HG02798 (cell line): ENCODE measurements around the gene MSH3.
"Not testable (repeated sequence)": the region's sequence is repeated elsewhere in the genome, so short reads cannot be mapped to it uniquely, and the experiment has no call there.

Source experiments
- ATAC-seq: cut with Tn5 transposase; IDR thresholded peaks from one replicate; pipeline ENCODE4 v1.9.1; 2021; ENCODE audit warnings: mild to moderate bottlenecking; ENCODE audit not compliant: unreplicated experiment, poor library complexity

MSH3 gene

DNA sequence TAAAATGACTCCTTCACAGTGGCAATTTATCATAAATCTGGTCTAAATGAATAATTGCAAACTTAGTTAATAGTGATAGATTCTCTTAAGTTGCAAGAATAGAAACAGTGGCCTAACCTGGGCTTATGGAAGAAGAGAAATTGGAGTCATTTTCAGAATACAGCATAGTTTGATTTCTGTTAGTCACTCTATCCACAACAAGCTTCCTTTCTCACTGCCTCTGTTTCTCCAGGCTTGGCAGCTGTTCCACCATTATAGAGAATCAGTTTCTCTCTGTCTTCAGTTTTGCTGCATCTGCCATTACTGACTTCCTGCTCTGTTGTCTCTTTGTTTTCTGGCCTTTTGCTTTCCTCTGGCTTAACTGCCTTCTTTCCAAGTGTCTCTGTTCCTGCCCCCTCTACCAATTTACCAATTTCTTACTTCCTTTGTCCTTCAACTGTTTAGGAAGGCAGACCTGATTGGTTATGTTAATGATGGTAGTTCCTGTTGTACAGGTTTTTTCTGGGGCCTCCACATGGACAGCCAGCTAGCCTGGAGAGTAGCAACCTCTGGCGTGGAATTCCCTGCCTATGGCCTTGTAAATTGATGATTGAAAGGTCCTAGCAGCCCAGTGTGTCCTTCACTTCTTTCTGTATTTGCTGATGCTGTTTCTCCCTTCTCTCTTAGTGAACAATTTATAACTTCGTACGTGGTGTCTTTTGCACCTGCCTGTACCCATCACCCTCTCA, 229.8 kb downstream of the MSH3 start:
- ATAC-seq = no peak

- ATAC-seq = no peak
Measured at GRCh38 chr5:80884929-80885328, 230.5 kb downstream of the MSH3 start.

DNA sequence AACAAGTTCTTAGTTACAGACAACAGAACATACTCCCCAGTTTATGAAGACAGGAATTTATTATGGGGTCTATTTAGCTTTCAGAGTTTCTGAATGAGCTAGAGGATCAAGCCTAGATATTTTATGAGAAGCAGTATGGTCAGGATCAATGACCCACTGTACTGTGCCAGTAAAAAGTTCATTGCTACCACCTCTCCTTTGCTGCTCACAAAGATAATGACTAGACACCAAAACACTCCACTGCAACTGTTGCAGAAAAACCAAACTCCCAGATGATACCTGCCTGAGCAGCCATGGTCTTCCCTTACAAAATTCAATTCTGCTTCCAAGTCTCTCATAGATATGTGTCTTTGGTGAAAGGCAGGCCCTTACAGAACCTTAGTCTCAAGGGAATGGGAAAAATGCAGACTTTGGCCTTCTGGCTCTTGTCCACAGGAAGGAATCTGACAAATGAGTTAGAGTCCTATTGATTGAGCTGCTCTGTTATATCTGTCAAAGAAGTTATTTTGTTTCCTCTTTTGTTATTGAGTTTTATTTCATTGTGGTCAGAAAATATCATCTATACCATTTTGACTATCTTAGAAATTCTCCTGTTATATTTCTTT, 231.0 kb downstream of the MSH3 start:
- no peak for ATAC-seq

- no peak for ATAC-seq
Measured at GRCh38 chr5:80894083-80894482, 239.6 kb downstream of the MSH3 start.

DNA sequence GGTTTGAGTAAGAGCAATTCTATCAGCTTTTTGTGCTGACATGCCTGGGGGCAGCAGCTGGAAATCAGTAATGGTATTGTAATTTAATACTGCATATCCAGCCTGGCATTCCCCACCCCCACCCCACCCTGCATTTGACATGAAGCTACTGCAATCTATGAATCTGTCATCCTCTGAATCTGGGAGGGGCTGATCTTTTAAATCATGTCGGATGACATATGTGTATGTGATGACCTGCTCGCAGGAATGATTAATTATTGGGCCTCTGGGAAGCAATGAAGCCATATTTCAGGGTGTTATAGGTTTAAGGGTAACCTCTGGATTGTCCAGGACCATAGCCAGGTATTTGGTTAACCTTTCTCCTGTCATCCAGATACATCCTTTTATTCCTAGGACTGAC, 241.1 kb downstream of the MSH3 start:
- ATAC-seq = no peak

- ATAC-seq = not testable (repeated sequence)
Measured at GRCh38 chr5:80902624-80903023, 248.2 kb downstream of the MSH3 start.

DNA sequence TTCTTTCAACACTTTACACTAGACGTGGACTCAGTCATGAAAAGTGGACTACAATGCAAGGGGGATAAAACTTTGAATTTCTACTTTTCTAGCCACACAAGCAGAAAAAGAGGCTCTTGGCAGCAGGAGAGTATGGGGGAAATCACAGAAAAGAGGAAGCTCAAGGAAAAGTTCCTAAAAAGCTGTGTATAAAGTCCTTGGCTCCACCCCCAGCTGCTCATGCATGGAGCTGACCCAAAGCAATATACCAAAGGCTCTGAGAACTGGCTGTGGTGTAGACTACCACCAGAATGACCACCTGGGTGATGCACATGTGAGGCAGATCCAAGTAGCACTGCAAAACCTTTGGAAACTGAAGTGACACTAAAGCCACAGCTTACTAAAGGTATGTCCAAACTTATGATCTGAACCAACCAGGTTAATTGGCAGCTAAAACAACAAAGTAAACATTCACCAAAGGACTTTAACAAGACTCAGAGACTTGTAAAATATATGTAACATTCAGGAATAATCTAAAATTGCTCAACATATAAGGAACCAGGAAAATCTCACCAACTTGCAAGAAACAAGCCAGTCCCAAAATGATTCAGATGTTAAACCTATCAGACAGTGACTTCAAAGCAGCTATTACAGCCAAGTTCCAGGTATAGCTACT, 250.2 kb downstream of the MSH3 start:
- no peak for ATAC-seq

- no peak for ATAC-seq
Measured at GRCh38 chr5:80905405-80905804, 251.0 kb downstream of the MSH3 start.

- no peak for ATAC-seq
Measured at GRCh38 chr5:80912479-80912878, 258.0 kb downstream of the MSH3 start.

- no peak for ATAC-seq
Measured at GRCh38 chr5:80915716-80916115, 261.3 kb downstream of the MSH3 start.

- no peak for ATAC-seq
Measured at GRCh38 chr5:80916676-80917075, 262.2 kb downstream of the MSH3 start.

GRCh38 chr5:80917631-80918030, 263.2 kb downstream of the MSH3 start:
- no peak for ATAC-seq

- no peak for ATAC-seq
Measured at GRCh38 chr5:80919678-80920196, 265.3 kb downstream of the MSH3 start.

- ATAC-seq = no peak
Measured at GRCh38 chr5:80920333-80920732, 265.9 kb downstream of the MSH3 start.

GRCh38 chr5:80921026-80921425, 266.6 kb downstream of the MSH3 start:
- ATAC-seq = no peak

GRCh38 chr5:80925931-80926330, 271.5 kb downstream of the MSH3 start:
- no peak for ATAC-seq
